Activated CD8-positive, alpha-beta T cell treated with anti-CD3 and anti-CD28 coated beads, Interleukin-2, amount 10 ng/mL, durations not matched to agents 7 days and 5 days (primary cell): Measurements from ENCODE around the gene BAK1. TPM values are rescaled to one million over a fixed set of nuclear protein-coding genes. Genes with fewer than 3 reads are reported as not detected.

Source experiments
- total RNA-seq, 2 experiments: library from RNA; stranded (reverse); gene quantifications; one replicate each; pipeline ENCODE4 v1.2.3, GENCODE V29; 2021

Gene BAK1
- total RNA-seq, 2 experiments from 2014 or later: 76.0 to 76.2 TPM

Other genes with a start within 250 kb of the BAK1 start
- gene KIFC1, start 188.5 kb downstream of the BAK1 start, total RNA-seq: 100 to 1,000 TPM; 175 to 180 TPM
- 10 to 100 TPM; 35.9 to 36.5 TPM for gene PHF1, start 169.3 kb downstream of the BAK1 start, total RNA-seq
- gene CUTA, start 162.2 kb downstream of the BAK1 start, total RNA-seq: 100 to 1,000 TPM; 179 to 187 TPM
- gene SYNGAP1, start 160.2 kb downstream of the BAK1 start, total RNA-seq: 10 to 100 TPM; 42.0 to 48.2 TPM
- gene ZBTB9, start 125.7 kb downstream of the BAK1 start, total RNA-seq: 1 to 10 TPM; 7.3 to 9.0 TPM
- 10 to 100 TPM; 57.8 to 59.3 TPM for gene ITPR3, start 41.0 kb upstream of the BAK1 start, total RNA-seq
- 10 to 100 TPM; 88.1 to 89.6 TPM for gene UQCC2, start 131.4 kb upstream of the BAK1 start, total RNA-seq
- not detected for gene IP6K3, start 166.6 kb upstream of the BAK1 start, total RNA-seq
- 10 to 100 TPM; 49.9 to 59.8 TPM for gene LEMD2, start 208.9 kb upstream of the BAK1 start, total RNA-seq
- not detected for gene MLN, start 223.7 kb upstream of the BAK1 start, total RNA-seq